GM12864 (cell line): Measurements from ENCODE around the gene NID2.

Experiments
- DNase-seq: peaks from one replicate; pipeline ENCODE4 v3.0.0-alpha.2; 2011; ENCODE audit warnings: low read depth
- H3K4me3 ChIP-seq: 2 replicates; pipeline ENCODE4 v1.5.1; 2011; ENCODE audit warnings: mild to moderate bottlenecking, low read depth, low read length, control low read depth
- TF ChIP-seq, protein P1 (sequence below): IDR thresholded peaks from 2 replicates; pipeline ENCODE4 v1.5.1; 2011; ENCODE audit warnings: low read depth, mild to moderate bottlenecking, moderate library complexity, low read length, control low read depth, inconsistent platforms; ENCODE audit errors: missing control alignments

Gene NID2

DNA sequence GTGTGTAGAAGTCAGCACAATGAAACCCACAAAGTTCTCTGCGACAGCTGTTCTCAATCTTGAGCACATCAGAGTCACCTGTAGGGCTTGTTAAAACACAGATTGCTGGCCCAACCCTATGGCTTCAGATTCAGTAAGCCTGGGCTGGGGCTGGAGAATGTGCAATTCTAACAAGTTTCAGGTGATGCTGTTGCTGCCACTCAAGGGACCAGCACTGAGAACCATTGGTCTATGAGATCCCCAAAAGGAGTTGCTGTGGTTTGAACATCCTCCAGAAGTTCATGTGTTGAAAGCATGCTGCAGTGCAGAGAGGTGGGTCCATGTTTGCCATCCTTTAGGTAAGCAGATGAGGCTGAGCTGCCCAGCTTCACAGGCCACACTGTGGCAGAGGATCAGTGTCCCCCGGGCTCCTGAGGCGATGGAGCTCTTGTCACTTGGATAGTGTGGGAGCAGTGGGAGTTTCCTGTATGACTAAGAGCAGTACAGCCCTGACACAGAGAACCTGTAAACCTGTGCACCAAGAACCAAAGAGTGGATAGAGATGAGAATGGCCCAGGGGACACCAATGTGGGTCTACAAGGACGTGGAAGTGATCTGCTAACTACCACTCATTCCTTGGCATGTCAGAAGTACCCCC is 87.5 kb downstream of the NID2 start:
- TF ChIP-seq, protein P1, sequence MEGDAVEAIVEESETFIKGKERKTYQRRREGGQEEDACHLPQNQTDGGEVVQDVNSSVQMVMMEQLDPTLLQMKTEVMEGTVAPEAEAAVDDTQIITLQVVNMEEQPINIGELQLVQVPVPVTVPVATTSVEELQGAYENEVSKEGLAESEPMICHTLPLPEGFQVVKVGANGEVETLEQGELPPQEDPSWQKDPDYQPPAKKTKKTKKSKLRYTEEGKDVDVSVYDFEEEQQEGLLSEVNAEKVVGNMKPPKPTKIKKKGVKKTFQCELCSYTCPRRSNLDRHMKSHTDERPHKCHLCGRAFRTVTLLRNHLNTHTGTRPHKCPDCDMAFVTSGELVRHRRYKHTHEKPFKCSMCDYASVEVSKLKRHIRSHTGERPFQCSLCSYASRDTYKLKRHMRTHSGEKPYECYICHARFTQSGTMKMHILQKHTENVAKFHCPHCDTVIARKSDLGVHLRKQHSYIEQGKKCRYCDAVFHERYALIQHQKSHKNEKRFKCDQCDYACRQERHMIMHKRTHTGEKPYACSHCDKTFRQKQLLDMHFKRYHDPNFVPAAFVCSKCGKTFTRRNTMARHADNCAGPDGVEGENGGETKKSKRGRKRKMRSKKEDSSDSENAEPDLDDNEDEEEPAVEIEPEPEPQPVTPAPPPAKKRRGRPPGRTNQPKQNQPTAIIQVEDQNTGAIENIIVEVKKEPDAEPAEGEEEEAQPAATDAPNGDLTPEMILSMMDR = no peak
- H3K4me3 ChIP-seq = no peak overlapping the region
- DNase-seq = no peak

DNA sequence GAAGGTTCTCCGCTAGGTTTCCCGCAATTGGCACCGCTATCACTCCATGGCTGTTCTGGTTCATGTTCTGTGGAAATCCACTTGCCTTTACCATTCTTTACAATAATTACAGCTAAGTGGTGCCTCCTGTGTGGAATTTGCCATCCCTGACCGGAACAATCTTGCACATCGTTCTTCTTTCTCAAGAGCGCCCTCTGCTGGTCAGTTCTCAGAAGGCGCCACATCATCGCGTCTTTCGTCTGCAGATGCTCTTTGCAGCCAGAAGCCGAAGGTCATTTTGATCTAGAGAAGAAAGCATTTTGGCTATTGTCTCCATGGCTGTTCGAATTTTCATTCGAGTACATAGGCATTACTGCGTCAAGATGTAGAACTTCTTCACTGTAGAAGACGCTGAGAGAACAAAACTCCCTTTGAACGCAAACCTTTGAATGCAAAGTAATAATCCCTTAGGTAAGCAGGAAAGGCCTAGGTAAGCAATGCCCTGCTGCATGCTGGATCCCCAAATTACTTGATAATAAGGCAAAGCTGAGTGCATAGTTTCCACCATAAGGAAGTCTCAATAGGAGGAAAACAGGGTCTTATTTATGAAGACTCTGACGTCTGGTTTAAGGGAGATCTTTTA is 89.7 kb downstream of the NID2 start:
- TF ChIP-seq, protein P1 = peak; percentile 91
- DNase-seq = peak; percentile 46

GRCh38 chr14:51978681-51979085 is 90.2 kb downstream of the NID2 start:
- DNase-seq = no peak
- TF ChIP-seq, protein P1 = no peak
- no peak overlapping the region for H3K4me3 ChIP-seq

More for the DNA sequence above, 89.7 kb downstream of the NID2 start:
- H3K4me3 ChIP-seq = no peak overlapping the region

GRCh38 chr14:51977075-51977474 is 91.8 kb downstream of the NID2 start:
- H3K4me3 ChIP-seq = no peak overlapping the region
- DNase-seq = no peak
- TF ChIP-seq, protein P1 = no peak

GRCh38 chr14:51972566-51972965 is 96.3 kb downstream of the NID2 start:
- DNase-seq = no peak
- no peak overlapping the region for H3K4me3 ChIP-seq
- TF ChIP-seq, protein P1 = no peak

DNA sequence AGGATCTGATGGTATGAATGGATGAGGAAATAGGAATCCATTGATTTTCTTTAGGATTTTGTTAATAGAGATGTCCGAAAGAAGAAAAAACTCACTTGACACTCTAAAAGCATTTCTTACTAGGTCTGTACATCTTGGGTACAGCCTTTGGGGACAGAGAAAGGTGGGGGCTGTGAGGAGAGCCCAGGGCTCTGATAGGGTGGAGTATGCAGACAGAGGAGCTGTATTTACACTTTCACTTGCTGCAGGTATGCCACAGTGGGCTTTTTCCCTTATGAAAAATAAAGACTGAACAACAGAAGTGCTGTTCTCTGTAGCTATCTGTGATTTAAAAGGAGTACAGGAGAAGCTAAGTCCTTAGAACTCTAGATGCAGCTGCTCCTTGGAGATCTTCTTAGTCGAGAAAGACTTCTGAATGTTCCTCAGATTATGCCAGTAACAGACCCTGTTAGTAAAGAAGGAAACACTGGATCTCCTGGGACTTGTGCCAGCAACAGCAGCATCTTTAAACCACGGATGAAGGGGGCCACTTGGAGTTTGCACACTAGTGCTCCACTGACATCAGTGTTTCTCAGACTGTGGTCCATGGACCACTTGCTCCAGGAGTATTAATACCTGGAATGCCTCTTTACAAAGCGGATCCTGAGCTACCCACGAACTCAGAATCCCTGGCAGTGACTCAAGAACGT is 98.9 kb downstream of the NID2 start:
- DNase-seq = no peak
- TF ChIP-seq, protein P1 = no peak
- no peak overlapping the region for H3K4me3 ChIP-seq
